Measurements from ENCODE around the gene KDM7A. TPM values are rescaled to one million over a fixed set of nuclear protein-coding genes. Genes with fewer than 3 reads are reported as not detected.

Gene KDM7A
- polyA plus RNA-seq, 1 of the 3 experiments (the other 2 are of a cell fraction) = 0.94 TPM

DNA sequence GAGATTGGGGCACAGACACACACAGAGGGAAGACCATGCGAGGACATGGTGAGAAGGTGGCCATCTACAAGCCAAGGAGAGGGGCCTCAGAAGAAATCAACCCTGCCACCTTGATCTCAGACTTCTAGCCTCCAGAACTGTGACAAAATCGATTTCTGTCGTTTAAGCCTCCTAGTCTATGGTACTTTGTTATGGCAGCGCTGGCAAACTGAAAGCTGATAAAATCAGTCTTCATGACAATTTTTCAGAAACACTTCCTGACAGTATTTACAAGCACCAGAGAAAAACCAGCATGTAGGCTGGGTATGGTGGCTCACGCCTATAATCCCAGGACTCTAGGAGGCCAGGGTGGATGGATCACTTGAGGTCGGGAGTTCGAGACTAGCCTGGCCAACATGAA lies 118.3 kb downstream of the KDM7A start:
- Histone ChIP-seq H3K27me3 (ENCODE audit: insufficient read depth) (no peaks in the 10 kb centered on the region), H3K4me1 (ENCODE audit: control insufficient read depth in 1 of 2, insufficient read depth in 2 of 2, low read depth in 1 of 2, low read length in 1 of 2) (peaks cover 18 to 34% of the 10 kb centered on the region in 2 experiments), H3K9me2 (no peaks in the 10 kb centered on the region), H3K36me3 (replicated peaks in 1 of 2; ENCODE audit: control insufficient read depth in 1 of 2, insufficient read depth in 2 of 2, low read length in 1 of 2) (no peaks in the 10 kb centered on the region), H3K9me3 (no peaks in the 10 kb centered on the region), H4K20me1 (ENCODE audit: insufficient read depth) (no peaks in the 10 kb centered on the region), H3K4me2 (peak overlapping the region; percentile 58), H3K4me3 (ENCODE audit: low read depth in 2 of 2, low read length in 1 of 2) (no peak overlapping the region), H2AFZ (ENCODE audit: low read depth) (no peak overlapping the region), H3K27ac (ENCODE audit: low read depth in 2 of 2, low read length in 1 of 2) (peak overlapping the region in 1 of 2 experiments; percentile 66; a peak in 2 of 4 replicates), H3F3A (replicated peaks; ENCODE audit: insufficient read depth) (peaks cover 20% of the 10 kb centered on the region), H3K79me2 (ENCODE audit: insufficient read depth) (0 out of 2 replicates have a peak, but pooled peaks cover 5% of the 10 kb centered on the region), H3K9ac (no peak overlapping the region)
- DNase-seq = no peak
- ChIA-PET POLR2A (no interaction called here), CTCF (interaction anchor here (1.3 to 2.3 kb wide), 2 partner anchors 14 to 56 kb away, joined by 3 to 7 read pairs; no protein-coding TSS in a partner anchor)
- TF ChIP-seq, protein P1, sequence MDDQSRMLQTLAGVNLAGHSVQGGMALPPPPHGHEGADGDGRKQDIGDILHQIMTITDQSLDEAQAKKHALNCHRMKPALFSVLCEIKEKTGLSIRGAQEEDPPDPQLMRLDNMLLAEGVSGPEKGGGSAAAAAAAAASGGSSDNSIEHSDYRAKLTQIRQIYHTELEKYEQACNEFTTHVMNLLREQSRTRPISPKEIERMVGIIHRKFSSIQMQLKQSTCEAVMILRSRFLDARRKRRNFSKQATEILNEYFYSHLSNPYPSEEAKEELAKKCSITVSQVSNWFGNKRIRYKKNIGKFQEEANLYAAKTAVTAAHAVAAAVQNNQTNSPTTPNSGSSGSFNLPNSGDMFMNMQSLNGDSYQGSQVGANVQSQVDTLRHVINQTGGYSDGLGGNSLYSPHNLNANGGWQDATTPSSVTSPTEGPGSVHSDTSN (IDR thresholded peaks at IDR 0.05) = no peak
- TF ChIP-seq RXRA (IDR thresholded peaks at IDR 0.05; ENCODE audit: borderline replicate concordance, low read depth) = no peak
- no peak for TF ChIP-seq FOSL2 (IDR thresholded peaks at IDR 0.05; ENCODE audit: borderline replicate concordance, low read depth)
- WGBS (ENCODE audit: low lambda C conversion rate) = 78% methylated on average over 7 of the region's 7 CpGs

DNA sequence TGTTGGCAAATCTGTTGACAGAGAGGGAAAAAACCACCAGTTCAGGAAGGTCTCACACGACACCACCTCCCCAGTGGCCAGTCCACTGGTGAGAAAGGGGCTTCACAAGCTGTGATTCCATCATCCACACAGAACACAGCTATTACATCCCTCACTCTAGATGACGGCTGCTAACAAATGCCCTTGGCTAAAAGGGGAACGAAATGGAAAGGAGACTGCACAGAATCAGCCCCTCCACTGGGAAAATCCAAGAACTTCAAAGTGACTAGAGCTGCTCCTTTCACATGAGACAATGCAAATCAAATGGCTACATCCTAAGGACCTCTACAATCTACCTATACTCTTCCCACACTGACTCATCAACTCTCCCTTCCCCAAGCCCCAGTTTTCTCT lies 119.6 kb downstream of the KDM7A start:
- no peaks in the 10 kb centered on the region for H3K9me2 ChIP-seq
- H2AFZ ChIP-seq (ENCODE audit: low read depth) = no peak overlapping the region
- H3K9me3 ChIP-seq = no peaks in the 10 kb centered on the region
- DNase-seq = no peak
- H3K4me2 ChIP-seq = no peak overlapping the region
- CTCF ChIA-PET = interaction anchor here (1.1 to 2.3 kb wide), 2 partner anchors 9 to 12 kb away, joined by 5 to 7 read pairs; no protein-coding TSS in a partner anchor
- no peak overlapping the region for H3K27ac ChIP-seq (ENCODE audit: low read depth in 2 of 2, low read length in 1 of 2)
- H4K20me1 ChIP-seq (ENCODE audit: insufficient read depth) = no peaks in the 10 kb centered on the region
- H3K27me3 ChIP-seq (ENCODE audit: insufficient read depth) = no peaks in the 10 kb centered on the region
- no peak overlapping the region for H3K4me3 ChIP-seq (ENCODE audit: low read depth in 2 of 2, low read length in 1 of 2)
- no peaks in the 10 kb centered on the region for H3K36me3 ChIP-seq (replicated peaks in 1 of 2; ENCODE audit: control insufficient read depth in 1 of 2, insufficient read depth in 2 of 2, low read length in 1 of 2)
- H3K79me2 ChIP-seq (ENCODE audit: insufficient read depth) = 0 out of 2 replicates have a peak, but pooled peaks cover 5% of the 10 kb centered on the region
- H3K9ac ChIP-seq = no peak overlapping the region
- H3K4me1 ChIP-seq (ENCODE audit: control insufficient read depth in 1 of 2, insufficient read depth in 2 of 2, low read depth in 1 of 2, low read length in 1 of 2) = peaks cover 18 to 31% of the 10 kb centered on the region in 2 experiments
- POLR2A ChIA-PET = no interaction called here
- 98% methylated on average over 3 of the region's 3 CpGs for WGBS (ENCODE audit: low lambda C conversion rate)
- peaks cover 20% of the 10 kb centered on the region for H3F3A ChIP-seq (replicated peaks; ENCODE audit: insufficient read depth)
- TF ChIP-seq, protein P2, sequence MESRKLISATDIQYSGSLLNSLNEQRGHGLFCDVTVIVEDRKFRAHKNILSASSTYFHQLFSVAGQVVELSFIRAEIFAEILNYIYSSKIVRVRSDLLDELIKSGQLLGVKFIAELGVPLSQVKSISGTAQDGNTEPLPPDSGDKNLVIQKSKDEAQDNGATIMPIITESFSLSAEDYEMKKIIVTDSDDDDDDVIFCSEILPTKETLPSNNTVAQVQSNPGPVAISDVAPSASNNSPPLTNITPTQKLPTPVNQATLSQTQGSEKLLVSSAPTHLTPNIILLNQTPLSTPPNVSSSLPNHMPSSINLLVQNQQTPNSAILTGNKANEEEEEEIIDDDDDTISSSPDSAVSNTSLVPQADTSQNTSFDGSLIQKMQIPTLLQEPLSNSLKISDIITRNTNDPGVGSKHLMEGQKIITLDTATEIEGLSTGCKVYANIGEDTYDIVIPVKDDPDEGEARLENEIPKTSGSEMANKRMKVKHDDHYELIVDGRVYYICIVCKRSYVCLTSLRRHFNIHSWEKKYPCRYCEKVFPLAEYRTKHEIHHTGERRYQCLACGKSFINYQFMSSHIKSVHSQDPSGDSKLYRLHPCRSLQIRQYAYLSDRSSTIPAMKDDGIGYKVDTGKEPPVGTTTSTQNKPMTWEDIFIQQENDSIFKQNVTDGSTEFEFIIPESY (IDR thresholded peaks at IDR 0.05; ENCODE audit: borderline replicate concordance, low read depth) = no peak
- TF ChIP-seq, protein P3, sequence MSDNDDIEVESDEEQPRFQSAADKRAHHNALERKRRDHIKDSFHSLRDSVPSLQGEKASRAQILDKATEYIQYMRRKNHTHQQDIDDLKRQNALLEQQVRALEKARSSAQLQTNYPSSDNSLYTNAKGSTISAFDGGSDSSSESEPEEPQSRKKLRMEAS (IDR thresholded peaks at IDR 0.05; ENCODE audit: low read depth) = no peak
- TF ChIP-seq, protein P4, sequence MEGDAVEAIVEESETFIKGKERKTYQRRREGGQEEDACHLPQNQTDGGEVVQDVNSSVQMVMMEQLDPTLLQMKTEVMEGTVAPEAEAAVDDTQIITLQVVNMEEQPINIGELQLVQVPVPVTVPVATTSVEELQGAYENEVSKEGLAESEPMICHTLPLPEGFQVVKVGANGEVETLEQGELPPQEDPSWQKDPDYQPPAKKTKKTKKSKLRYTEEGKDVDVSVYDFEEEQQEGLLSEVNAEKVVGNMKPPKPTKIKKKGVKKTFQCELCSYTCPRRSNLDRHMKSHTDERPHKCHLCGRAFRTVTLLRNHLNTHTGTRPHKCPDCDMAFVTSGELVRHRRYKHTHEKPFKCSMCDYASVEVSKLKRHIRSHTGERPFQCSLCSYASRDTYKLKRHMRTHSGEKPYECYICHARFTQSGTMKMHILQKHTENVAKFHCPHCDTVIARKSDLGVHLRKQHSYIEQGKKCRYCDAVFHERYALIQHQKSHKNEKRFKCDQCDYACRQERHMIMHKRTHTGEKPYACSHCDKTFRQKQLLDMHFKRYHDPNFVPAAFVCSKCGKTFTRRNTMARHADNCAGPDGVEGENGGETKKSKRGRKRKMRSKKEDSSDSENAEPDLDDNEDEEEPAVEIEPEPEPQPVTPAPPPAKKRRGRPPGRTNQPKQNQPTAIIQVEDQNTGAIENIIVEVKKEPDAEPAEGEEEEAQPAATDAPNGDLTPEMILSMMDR (IDR thresholded peaks at IDR 0.05) = no peak
- TF ChIP-seq TAF1 (IDR thresholded peaks at IDR 0.05; ENCODE audit: borderline replicate concordance, low read depth, low read length) (no peak), POLR2AphosphoS5 (IDR thresholded peaks at IDR 0.05; ENCODE audit: low read depth, low read length) (no peak), RCOR1 (IDR thresholded peaks at IDR 0.05; ENCODE audit: low read length) (no peak), TEAD4 (IDR thresholded peaks at IDR 0.05; ENCODE audit: borderline replicate concordance, insufficient read depth) (no peak), JUND (IDR thresholded peaks at IDR 0.05) (no peak), YY1 (IDR thresholded peaks at IDR 0.05; ENCODE audit: low read depth) (no peak), MXI1 (IDR thresholded peaks at IDR 0.05; ENCODE audit: low read depth, low read length) (no peak), GABPA (IDR thresholded peaks at IDR 0.05; ENCODE audit: low read depth) (no peak), FOSL2 (IDR thresholded peaks at IDR 0.05; ENCODE audit: borderline replicate concordance, low read depth) (no peak), RAD21 (IDR thresholded peaks at IDR 0.05; ENCODE audit: low read length) (no peak), EZH2phosphoT487 (IDR thresholded peaks at IDR 0.05; ENCODE audit: borderline replicate concordance, low read depth) (no peak), RXRA (IDR thresholded peaks at IDR 0.05; ENCODE audit: borderline replicate concordance, low read depth) (no peak), FOXJ3 (CRISPR knock-in tag; IDR thresholded peaks at IDR 0.05) (no peak)
- TF ChIP-seq, protein P5, sequence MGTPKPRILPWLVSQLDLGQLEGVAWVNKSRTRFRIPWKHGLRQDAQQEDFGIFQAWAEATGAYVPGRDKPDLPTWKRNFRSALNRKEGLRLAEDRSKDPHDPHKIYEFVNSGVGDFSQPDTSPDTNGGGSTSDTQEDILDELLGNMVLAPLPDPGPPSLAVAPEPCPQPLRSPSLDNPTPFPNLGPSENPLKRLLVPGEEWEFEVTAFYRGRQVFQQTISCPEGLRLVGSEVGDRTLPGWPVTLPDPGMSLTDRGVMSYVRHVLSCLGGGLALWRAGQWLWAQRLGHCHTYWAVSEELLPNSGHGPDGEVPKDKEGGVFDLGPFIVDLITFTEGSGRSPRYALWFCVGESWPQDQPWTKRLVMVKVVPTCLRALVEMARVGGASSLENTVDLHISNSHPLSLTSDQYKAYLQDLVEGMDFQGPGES (IDR thresholded peaks at IDR 0.05; ENCODE audit: low read depth, low read length) = no peak
- TF ChIP-seq, protein P6, sequence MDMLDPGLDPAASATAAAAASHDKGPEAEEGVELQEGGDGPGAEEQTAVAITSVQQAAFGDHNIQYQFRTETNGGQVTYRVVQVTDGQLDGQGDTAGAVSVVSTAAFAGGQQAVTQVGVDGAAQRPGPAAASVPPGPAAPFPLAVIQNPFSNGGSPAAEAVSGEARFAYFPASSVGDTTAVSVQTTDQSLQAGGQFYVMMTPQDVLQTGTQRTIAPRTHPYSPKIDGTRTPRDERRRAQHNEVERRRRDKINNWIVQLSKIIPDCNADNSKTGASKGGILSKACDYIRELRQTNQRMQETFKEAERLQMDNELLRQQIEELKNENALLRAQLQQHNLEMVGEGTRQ (IDR thresholded peaks at IDR 0.05; ENCODE audit: borderline replicate concordance, low read depth, low read length) = no peak
